Activated gamma-delta T cell treated with anti-CD3 and anti-CD28 coated beads, Interleukin-2, amount 50 U/mL, for 16 hours (primary cell): ENCODE measurements around the gene TBC1D2B.
"Not testable (repeated sequence)": the region's sequence is repeated elsewhere in the genome, so short reads cannot be mapped to it uniquely, and the experiment has no call there.

Experiments used
- DNase-seq: peaks from one replicate; pipeline ENCODE4 v3.0.0-alpha.2; 2020; ENCODE audit warnings: low read depth

Gene TBC1D2B

DNA sequence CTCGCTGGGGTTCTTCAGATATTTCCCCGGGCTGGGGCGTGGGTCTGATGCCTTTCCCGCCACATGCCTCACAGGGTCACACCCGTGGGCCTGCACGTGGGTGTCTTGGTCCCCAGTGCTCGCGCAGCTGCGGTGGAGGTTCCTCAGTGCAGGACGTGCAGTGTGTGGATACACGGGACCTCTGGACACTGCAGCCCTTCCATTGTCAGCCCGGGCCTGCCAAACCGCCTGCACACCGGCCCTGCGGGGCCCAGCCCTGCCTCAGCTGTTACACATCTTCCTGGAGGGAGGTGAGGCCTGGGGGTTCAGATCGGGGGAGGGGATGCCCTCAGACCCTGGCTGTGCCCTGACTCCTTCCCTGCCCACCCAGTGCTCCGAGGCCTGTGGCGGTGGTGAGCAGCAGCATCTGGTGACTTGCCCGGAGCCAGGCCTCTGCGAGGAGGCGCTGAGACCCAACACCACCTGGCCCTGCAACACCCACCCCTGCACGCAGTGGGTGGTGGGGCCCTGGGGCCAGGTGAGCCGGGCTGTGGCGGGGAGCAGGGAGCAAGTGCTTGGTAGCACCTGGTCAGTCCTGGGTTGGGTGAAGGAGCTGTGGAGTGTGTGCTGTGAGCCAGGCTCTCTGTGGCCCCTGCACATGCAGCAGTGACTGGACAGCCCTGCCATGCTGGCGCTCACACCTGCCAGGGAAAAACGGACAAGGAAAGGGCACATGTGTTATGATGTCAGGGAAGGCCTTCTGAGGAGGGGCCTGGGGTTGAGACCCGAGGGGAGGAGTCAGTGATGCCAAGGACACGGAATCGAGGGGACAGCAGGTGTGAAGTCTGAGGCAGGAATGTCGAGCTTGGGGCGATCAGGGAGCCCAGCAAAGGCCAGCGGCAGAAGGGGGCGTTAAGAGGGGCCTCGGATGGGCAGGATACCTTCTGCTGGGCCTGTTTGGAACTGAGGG lies 88.9 kb downstream of the TBC1D2B start:
- DNase-seq, result no peak

DNA sequence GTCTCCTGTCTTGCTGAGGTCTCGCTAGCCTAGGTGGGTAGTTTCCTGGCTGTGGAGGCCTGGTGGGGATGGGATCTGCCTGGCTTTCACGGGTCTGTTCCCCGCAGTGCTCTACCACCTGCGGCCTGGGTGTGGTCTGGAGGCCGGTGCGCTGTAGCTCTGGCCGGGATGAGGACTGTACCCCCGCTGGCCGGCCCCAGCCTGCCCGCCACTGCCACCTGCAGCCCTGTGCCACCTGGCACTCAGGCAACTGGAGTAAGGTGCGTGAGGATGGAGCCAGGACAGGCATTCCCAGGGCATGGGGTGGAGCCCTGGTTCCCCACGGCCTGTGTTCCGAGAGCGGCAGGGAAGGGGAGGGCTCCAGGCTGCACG lies 89.8 kb downstream of the TBC1D2B start:
- not testable (repeated sequence) for DNase-seq

DNA sequence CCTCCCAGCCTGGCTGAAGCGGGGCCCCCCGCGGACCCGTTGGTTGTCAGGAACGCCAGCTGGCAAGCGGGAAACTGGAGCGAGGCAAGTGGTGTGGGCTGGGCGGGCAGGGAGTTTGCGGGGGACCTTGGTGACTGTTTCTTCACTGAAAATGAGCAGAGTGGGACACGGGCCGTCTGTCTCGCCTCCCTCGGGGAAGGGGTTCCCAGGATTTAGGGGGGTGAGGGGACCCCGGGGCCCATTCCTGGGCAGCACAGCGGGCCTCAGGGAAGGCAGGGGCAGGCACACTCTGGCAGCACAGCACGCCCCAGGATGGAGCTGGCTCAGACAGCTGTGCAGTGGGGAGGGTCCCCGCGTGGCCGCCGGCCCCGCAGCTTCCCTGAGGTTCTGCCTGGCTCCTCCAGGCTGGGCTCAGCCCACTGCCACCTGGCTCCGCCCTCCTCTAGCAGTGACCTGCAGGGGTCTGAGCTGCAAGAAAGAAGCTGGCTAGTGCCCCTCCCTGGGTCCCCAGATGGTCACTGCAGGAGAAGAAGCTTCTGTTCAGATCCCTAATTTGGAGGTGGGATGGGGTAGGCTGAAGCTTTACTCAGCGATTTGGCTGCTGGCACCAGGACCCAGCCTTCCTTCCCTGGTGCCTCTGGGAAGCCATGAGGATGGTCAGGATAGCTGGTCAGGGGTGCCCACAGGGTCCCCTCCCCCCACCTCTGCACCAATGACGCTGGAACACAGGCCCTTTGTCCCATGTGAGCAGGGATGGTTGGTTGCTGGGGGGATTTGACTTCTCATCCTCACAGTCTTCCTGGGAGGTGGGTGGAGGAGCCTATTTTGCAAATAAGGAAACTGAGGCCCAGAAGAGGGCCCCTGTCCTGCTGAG lies 90.4 kb downstream of the TBC1D2B start:
- DNase-seq, result no peak

DNA sequence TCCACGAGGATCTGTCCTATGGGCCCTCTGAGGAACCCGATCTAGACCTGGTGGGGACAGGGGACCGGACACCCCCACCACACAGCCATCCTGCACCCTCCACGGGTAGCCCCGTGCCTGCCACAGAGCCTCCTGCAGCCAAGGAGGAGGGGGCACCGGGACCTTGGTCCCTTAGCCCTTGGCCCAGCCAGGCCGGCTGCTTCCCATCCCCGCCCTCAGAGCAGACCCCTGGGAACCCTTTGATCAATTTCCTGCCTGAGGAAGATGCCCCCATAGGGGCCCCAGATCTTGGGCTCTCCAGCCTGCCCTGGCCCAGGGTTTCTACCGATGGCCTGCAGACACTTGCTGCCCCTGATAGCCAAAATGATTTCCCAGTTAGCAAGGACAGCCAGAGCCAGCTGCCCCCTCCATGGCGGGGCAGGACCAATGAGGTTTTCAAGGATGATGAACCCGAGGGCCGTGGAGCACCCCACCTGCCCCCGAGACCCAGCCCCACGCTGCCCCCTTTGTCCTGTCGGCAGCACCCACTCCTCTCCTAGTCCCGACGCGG lies 91.5 kb downstream of the TBC1D2B start:
- no peak for DNase-seq

DNA sequence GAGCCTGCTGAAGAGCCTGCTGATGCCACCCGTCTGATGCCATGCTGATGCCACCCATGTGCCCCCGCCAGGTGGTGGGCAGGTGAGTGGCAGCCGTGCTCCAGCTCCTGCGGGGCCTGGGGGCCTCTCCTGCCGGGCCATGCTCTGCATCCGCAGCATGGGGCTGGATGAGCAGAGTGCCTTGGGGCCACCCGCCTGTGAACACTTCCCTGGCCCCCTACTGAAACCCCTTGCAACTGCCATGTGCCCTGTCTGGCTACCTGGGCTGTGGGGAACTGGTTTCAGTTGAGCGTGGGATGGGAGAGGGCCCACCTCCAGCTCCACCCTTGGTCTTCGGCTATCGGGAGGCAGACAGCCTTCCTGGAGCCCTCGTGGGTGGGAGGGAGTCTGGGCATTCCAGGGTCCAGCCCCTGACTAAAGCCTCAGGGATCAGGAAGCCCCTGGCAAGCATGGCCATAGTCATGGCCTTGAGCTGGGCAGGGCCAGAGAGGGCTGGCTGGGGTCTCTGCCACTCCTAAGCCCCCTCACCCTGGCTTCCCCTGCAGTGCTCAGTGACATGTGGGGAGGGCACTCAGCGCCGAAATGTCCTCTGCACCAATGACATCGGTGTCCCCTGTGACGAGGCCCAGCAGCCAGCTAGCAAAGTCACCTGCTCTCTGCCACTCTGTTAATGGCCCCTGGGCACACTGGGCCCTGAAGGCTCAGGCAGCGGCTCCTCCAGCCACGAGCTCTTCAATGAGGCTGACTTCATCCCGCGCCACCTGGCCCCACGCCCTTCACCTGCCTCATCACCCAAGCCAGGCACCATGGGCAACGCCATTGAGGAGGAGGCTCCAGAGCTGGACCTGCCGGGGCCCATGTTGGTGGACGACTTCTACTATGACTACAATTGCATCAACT lies 92.2 kb downstream of the TBC1D2B start:
- no peak for DNase-seq

DNA sequence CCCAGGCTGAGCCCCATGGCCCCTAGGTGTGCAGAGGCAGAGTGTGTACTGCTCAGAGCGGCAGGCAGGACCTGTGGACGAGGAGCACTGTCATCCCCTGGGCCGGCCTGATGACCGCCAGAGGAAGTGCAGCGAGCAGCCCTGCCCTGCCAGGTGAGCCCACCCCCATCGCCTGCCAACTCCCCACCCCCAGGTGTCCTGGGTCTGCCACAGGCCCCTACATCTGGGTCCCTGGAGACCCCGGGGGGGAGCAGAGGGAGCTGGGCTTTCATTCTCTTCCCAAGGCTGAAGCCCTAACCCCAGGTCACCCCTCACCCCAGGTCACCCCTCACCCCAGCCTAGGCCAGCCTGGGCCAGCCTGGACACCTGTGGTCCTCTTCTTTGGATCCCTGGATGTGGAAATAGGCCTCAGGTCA lies 93.1 kb downstream of the TBC1D2B start:
- DNase-seq, result no peak

DNA sequence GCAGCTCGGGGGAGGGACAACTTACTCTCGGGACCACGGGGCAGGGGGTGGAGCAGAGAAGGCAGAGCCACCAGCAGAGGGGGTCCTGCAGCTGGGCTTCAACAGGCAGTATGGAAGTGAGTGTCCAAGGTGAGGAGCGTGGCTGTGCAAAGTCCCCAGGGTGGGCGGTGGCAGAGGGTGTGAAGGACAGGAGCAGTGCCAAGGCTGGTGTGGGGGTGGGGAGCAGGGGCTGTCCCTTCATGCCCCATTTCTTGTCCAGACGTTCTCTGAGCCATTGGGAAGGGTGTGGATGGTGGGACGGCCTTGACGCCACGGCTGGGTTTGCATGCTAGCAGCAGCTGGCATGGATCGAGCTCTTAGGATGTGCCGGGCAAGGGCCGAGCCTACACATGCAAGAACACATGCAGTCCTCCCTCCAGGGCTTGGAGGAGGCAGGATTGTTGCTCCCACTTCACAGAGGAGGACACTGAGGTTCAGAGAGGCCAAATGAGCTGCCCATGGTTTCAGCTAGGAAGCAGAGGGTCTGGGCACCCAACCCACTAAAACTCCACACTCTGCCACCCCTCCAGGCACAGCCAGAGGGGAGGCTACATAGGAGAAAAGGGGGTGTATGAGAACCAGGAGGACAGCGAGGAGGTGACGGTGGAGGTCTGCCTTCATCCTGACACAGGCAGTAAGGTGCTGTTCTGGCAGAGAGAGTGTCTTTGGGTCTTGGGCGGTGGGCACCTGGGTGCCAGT lies 93.6 kb downstream of the TBC1D2B start:
- DNase-seq, result no peak

DNA sequence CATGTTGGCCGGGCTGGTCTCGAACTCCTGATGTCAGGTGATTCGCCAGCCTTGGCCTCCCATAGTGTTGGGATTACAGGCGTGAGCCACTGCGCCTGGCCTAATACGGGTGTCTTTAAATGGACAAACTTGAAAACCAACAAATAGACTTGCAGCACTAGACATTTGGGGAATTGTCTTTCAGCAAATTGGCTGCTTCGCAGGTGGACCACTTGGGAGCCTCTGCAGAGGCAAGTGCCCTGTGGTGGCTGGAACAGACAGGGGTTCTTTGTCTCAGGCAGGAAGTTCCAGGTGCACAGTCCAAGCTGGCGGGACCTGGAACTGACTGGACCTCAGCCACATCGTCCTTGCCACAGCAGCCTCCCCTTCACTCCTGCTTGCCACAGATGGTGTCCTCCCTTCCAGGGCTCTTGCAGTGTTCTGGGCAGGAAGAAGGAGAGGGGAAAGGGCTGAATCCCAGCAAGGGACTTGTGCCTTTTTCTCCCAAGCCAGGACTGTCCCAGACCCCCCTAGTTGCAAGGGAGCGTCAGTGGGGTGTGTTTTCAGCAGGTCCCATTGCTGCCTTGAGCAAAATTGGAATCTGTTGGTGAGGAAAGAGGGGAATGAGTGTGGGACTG lies 94.3 kb downstream of the TBC1D2B start:
- no peak for DNase-seq

DNA sequence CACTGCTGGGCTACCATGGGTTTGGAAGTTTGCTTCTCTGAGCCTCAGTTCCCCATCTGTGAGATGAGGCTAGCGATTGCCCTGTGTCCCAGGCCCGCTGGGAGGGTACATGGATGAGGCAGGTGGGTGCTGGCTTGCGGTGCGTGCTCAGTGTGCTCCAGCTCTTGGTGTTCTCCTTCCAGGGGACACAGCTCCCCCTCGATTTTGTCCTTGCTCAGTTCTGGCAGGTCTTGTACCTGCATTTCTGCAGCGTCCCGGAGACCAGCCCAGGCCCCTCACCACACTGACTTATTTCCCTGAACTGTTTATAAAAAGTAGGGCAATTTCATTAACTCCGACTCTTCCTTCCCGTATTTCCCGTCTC lies 95.4 kb downstream of the TBC1D2B start:
- DNase-seq, result no peak

DNA sequence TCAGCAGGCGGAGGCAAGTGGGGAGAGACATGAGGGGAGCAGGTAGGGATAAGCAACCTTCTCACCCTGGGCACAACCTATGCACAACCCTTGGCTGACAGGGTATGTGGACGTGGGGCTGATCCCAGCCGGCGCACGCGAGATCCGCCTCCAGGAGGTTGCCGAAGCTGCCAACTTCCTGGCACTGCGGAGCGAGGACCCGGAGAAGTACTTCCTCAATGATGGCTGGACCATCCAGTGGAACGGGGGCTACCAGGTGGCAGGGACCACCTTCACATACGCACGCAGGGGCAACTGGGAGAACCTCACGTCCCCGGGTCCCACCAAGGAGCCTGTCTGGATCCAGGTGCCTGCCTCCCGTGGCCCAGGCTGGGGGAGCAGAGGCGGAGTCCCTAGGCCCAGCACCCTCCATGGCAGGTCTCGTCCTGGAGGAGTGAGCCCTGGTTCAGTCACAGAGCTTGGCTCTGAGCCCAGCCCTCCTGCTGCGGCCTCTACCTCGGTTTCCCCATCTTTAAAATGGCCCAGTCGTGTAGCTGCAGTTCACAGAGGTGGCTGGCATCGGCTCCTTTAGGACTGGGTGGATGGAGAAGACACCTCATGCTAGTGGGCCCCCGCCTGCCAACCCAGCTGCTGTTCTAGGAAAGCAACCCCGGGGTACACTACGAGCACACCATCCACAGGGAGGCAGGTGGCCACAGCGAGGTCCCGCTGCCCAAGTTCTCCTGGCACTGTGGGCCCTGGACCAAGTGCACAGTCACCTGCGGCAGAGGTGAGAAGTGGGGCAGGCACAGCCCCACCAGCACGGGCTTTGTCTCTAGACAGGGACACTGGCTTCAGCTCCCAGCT lies 96.0 kb downstream of the TBC1D2B start:
- DNase-seq, result no peak

DNA sequence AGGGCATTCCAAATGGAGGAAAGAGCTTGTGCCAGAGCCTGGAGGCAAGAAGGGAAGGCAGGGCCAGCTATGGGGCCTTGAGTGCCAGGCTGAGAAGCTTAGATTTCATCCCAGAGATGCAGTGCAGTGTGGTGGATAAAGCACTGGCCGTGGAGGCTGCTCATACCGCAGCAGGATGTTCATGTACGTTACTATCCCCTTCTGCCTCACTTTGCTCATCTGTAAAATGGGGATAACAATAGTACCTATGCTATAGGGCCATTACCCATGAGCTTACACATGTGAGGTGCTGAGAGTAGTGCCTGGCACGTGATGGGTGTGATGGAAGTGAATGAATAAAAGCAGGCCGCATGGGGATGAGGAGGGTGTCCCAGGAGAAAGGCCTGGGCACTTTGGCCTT lies 96.8 kb downstream of the TBC1D2B start:
- DNase-seq, result not testable (repeated sequence)

DNA sequence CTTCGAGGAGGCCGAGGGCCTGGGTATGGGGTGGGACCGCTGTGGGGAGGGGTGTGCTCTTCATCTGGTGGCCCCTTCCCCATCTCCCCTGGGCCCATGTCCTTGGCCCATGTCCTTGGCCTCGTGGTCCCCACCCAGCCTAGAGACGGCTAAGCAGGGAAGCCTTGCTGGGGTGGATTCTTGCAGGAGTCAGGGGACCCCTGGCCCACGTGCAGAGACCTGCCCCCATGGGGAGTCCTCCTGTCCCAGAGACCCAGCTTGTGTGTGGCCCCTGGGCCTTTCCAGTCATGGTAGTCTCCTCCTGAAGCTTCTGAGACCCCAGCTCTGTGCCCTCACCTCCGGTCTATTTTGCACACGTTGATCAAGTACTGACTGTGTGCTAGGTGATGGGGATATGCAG lies 97.4 kb downstream of the TBC1D2B start:
- no peak for DNase-seq

DNA sequence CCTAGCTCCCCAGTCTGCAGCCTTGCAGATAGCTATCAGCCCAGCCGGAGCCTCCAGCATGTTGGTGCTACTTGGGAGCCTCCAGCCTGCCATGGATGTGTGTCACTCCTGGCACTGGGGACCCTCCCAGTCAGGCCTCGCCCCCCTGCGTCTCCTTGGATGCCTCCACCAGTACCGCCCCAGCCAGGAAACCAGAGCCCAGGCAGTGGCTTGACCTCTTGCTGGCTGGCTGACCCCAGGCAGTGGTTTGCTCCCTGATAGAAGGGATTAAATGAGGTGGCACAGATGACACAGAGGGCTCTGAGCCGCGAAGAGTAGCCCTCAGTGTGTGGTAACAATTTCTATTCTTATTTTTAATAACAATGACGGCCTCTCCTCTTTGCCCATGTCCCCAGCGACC lies 98.4 kb downstream of the TBC1D2B start:
- not testable (repeated sequence) for DNase-seq

DNA sequence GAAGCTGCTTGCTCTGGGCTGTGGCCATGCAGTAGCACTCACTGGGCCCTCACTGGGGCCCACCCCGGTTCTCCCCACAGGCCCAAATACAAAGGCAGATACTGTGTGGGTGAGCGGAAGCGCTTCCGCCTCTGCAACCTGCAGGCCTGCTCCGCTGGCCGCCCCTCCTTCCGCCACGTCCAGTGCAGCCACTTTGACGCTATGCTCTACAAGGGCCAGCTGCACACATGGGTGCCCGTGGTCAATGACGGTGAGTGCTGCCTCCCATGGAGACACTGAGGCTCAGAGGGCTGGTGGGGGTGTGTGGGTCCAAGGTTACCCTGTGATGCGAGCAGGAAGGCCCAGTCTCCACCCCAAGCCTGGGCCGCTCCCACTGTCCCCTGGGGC lies 98.8 kb downstream of the TBC1D2B start:
- DNase-seq, result not testable (repeated sequence)

DNA sequence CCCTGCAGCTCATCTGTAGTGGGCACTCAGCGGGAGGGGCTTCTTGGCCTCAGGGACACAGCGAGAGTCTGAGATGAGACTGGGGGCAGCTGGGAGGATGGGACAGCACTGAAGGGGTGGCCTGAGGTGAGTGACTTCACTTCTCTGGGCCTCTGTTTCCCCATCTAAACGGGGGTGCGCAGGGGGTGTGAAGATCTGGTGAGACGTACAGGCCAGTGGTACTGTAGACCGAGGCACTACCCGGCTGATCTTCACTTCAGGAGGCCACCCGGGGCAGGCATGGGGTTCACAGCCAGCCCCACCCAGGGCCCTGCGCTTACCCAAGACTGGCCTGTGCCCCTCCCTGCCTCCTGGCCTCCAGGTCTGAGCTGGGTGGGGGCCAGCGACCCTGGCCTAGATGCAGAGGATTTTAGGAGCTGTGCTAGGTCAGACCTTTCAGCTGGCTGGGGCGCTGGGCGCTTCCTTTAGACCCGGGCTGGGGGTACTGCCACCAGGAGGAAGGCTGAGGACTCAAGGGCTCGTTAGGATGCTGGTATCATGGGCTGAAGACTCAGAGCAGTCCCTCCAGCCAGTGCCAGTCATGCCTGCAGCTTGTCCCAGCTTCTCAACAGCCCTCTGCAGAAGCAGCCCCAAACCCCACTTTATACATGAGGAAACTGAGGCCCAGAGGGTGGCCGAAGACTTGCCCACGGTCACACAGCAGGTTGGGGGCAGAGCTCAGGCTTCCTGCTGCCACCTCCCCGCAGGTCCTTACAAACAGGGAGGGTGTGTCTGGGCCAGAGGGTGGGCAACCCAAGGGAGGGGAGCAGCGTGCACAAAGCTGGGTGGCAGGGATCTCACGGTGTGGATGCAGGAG lies 99.4 kb downstream of the TBC1D2B start:
- not testable (repeated sequence) for DNase-seq

DNA sequence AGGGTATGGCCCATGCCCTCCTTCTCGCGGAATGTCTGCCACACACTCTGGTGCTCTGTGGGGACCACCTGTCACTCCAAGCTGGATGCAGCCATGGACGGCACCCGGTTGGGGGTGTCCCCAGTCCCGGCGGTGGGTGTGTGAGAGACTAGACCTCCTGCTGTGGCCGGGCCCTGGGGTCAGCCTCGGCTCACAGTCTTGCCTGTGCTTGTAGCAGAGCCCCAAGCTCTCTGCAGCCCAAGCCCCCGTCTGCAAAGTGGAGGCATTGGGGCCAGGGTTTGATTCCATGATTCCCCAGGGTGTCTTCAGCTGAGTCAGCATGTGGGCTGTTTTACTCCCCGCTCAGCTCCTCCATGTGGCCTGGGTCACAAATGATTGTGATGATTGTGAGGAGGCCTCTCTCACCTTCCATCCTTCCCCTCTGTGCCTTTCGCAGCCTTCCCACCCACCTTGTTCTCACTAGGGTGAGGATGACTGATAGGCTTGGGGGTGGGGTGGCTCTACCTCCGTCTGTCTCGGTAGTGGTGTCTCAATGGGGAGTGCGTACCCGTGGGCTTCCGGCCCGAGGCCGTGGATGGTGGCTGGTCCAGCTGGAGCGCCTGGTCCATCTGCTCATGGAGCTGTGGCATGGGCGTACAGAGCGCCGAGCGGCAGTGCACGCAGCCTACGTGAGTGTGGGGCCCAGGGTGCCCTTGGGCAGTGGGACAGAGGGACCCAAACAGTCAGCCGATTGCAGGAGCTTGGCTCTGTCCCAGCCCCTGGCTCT lies 100.6 kb downstream of the TBC1D2B start:
- not testable (repeated sequence) for DNase-seq

DNA sequence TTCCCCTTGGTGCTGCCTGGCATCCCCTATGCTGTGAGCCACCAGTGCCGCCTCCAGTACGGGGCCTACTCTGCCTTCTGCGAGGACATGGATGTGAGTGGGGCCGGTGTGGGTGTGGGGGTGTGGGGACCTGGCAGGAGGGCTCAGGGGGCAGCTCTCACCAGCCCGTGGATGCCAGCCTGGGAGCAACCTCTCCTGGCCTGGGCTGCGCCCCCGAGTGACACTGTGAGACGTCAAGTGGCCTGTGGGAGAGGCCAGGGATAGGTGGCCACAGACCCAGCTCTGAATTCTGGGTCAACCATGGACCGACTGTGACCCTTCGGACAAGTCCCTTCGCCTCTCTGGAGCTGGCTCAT lies 101.4 kb downstream of the TBC1D2B start:
- not testable (repeated sequence) for DNase-seq
